Astrocyte (in vitro differentiated cells and primary cell): ENCODE measurements around the gene TTC23. TPM values are rescaled to one million over a fixed set of nuclear protein-coding genes. Genes with fewer than 3 reads are reported as not detected.

Source experiments
- DNase-seq: peaks from one replicate; pipeline ENCODE4 v3.0.0-alpha.2; 2010; ENCODE audit warnings: low read depth
- FAIRE-seq: peaks from 2 replicates; lab custom pipeline; 2011; peaks lifted over from hg19 to GRCh38; lab: Jason Lieb, UNC
- H2AFZ ChIP-seq: 2 replicates; pipeline ENCODE4 v1.6.0; 2012; ENCODE audit warnings: low read depth, low read length, inconsistent platforms
- H3K27ac ChIP-seq: 2 replicates; pipeline ENCODE4 v1.5.1; 2011; ENCODE audit warnings: low read depth, low read length, inconsistent platforms
- H3K27me3 ChIP-seq: 2 replicates; pipeline ENCODE4 v1.6.0; 2011; ENCODE audit warnings: low read length, inconsistent platforms; ENCODE audit not compliant: insufficient read depth
- H3K36me3 ChIP-seq: 2 replicates; pipeline ENCODE4 v1.5.1; 2011; ENCODE audit warnings: low read length, inconsistent platforms; ENCODE audit not compliant: insufficient read depth
- H3K4me1 ChIP-seq: 2 replicates; pipeline ENCODE4 v1.5.1; 2011; ENCODE audit warnings: low read length, inconsistent platforms; ENCODE audit not compliant: insufficient read depth
- H3K4me2 ChIP-seq: 2 replicates; pipeline ENCODE4 v1.6.0; 2012; ENCODE audit warnings: low read length, inconsistent platforms
- H3K4me3 ChIP-seq: 2 replicates; pipeline ENCODE4 v1.5.1; 2011; ENCODE audit warnings: low read depth, mild to moderate bottlenecking, low read length, inconsistent platforms; ENCODE audit not compliant: insufficient read depth
- H3K79me2 ChIP-seq: 2 replicates; pipeline ENCODE4 v1.6.0; 2012; ENCODE audit warnings: mild to moderate bottlenecking, low read length, inconsistent platforms; ENCODE audit not compliant: insufficient read depth
- H3K9ac ChIP-seq: 2 replicates; pipeline ENCODE4 v1.6.0; 2012; ENCODE audit warnings: mild to moderate bottlenecking, low read length, inconsistent platforms
- H3K9me3 ChIP-seq: 2 replicates; pipeline ENCODE4 v1.5.1; 2012; ENCODE audit warnings: low read depth, mild to moderate bottlenecking, low read length, inconsistent platforms; ENCODE audit not compliant: insufficient read depth
- H4K20me1 ChIP-seq: 2 replicates; pipeline ENCODE4 v1.6.0; 2012; ENCODE audit warnings: low read length, inconsistent platforms; ENCODE audit not compliant: insufficient read depth
- H3K27ac Mint-ChIP-seq: one replicate; pipeline ENCODE4 v1.8.0; 2021; ENCODE audit warnings: mild to moderate bottlenecking, mixed read lengths; ENCODE audit not compliant: unreplicated experiment
- H3K27me3 Mint-ChIP-seq: one replicate; pipeline ENCODE4 v1.8.0; 2021; ENCODE audit warnings: low read depth, mixed read lengths; ENCODE audit not compliant: unreplicated experiment
- H3K36me3 Mint-ChIP-seq: one replicate; pipeline ENCODE4 v1.8.0; 2021; ENCODE audit warnings: low read depth, mixed read lengths; ENCODE audit not compliant: unreplicated experiment
- H3K4me1 Mint-ChIP-seq: one replicate; pipeline ENCODE4 v1.8.0; 2021; ENCODE audit warnings: low read depth, mixed read lengths; ENCODE audit not compliant: unreplicated experiment
- H3K4me3 Mint-ChIP-seq: one replicate; pipeline ENCODE4 v1.8.0; 2021; ENCODE audit warnings: mild to moderate bottlenecking, moderate library complexity, mixed read lengths; ENCODE audit not compliant: unreplicated experiment
- H3K9me3 Mint-ChIP-seq: one replicate; pipeline ENCODE4 v1.8.0; 2021; ENCODE audit warnings: mild to moderate bottlenecking, mixed read lengths; ENCODE audit not compliant: unreplicated experiment
- CTCF ChIP-seq: IDR thresholded peaks from 2 replicates; pipeline ENCODE4 v1.5.1; 2011; ENCODE audit warnings: low read depth, mild to moderate bottlenecking, inconsistent platforms, low read length, moderate library complexity; ENCODE audit not compliant: insufficient read depth
- EZH2 ChIP-seq: IDR thresholded peaks from 2 replicates; pipeline ENCODE4 v1.6.1; 2012; ENCODE audit warnings: mild to moderate bottlenecking, low read length, inconsistent platforms; ENCODE audit not compliant: insufficient read depth
- total RNA-seq: library from RNA; stranded (reverse); gene quantifications from 2 replicates; pipeline ENCODE4 v1.2.1, GENCODE V29; 2021

The TTC23 gene
- total RNA-seq, 1 donor from 2014 or later, result 20.2 TPM

- Histone ChIP-seq H3K27me3 (no peaks in the 10 kb centered on the region), H3K36me3 (no peaks in the 10 kb centered on the region), H2AFZ (no peak overlapping the region), H4K20me1 (no peaks in the 10 kb centered on the region), H3K79me2 (no peaks in the 10 kb centered on the region), H3K4me1 (no peaks in the 10 kb centered on the region), H3K4me2 (no peak overlapping the region), H3K9me3 (no peaks in the 10 kb centered on the region), H3K4me3 (no peak overlapping the region), H3K9ac (no peak overlapping the region), H3K27ac (no peak overlapping the region)
- DNase-seq (no peak), FAIRE-seq (no peak)
- Mint-ChIP-seq H3K36me3 (peaks cover 21% of the 10 kb centered on the region), H3K27me3 (no peaks in the 10 kb centered on the region), H3K27ac (no peak overlapping the region), H3K9me3 (no peaks in the 10 kb centered on the region), H3K4me3 (no peak overlapping the region), H3K4me1 (peaks cover 19% of the 10 kb centered on the region)
- TF ChIP-seq CTCF (no peak), EZH2 (no peak)
These were observed 67.8 kb downstream of the TTC23 start for GRCh38 chr15:99181545-99181971.

GRCh38 chr15:99180964-99181306 is 68.4 kb downstream of the TTC23 start:
- Mint-ChIP-seq H3K36me3 (peaks cover 21% of the 10 kb centered on the region), H3K4me3 (no peak overlapping the region), H3K4me1 (peaks cover 19% of the 10 kb centered on the region), H3K9me3 (no peaks in the 10 kb centered on the region), H3K27ac (no peak overlapping the region), H3K27me3 (no peaks in the 10 kb centered on the region)
- Histone ChIP-seq H3K27me3 (no peaks in the 10 kb centered on the region), H3K9me3 (no peaks in the 10 kb centered on the region), H3K4me1 (no peaks in the 10 kb centered on the region), H2AFZ (no peak overlapping the region), H3K9ac (no peak overlapping the region), H3K79me2 (no peaks in the 10 kb centered on the region), H3K4me2 (no peak overlapping the region), H3K27ac (no peak overlapping the region), H3K4me3 (no peak overlapping the region), H4K20me1 (no peaks in the 10 kb centered on the region), H3K36me3 (no peaks in the 10 kb centered on the region)
- TF ChIP-seq EZH2, result no peak
- TF ChIP-seq CTCF, result no peak
- no peak for DNase-seq
- FAIRE-seq, result no peak

DNA sequence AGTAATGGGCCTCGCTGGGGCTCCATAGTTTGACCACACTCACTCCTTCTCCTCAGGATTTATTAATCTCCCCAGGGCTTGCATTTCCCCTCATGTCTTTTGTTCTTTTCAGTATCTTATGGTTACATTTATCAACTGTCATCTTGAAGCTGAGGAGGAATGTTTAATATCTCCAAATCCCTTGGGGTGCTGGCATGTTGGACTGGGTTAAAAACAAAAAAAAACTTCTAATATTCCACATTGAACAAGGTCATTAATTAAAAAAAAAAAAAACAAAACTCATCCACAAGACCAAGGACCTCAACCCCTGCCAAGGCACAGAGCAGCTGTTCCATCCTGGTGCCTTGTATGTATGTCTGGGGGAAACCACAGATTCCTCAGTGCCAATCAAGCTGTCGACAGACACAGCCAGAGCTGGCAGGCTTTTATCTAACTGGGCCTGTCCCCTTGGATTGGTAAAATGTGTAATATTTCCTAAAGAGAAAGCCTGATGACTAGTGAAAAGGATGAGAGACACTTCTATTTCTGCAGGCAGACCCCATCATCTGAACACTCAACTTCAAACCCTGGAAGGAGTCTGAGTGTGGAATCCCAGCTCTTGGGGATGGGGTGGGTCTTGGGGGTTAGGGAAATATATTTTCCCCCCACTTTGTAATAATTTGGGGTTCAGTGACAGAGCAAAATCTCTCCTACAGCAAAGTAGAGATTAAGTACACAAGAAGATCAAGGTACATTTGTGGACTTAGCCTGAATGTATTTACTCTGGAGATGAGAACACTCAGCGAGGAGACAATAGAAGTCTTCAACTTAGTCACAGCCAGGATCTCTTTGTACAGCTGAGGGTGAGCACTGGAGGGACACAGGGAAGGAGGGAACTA is 69.1 kb downstream of the TTC23 start:
- Histone ChIP-seq H3K27me3 (no peaks in the 10 kb centered on the region), H3K4me2 (no peak overlapping the region), H3K36me3 (no peaks in the 10 kb centered on the region), H3K4me1 (no peaks in the 10 kb centered on the region), H2AFZ (no peak overlapping the region), H3K4me3 (no peak overlapping the region), H3K9ac (no peak overlapping the region), H3K79me2 (no peaks in the 10 kb centered on the region), H3K27ac (no peak overlapping the region), H4K20me1 (no peaks in the 10 kb centered on the region), H3K9me3 (no peaks in the 10 kb centered on the region)
- H3K27me3 Mint-ChIP-seq, result no peaks in the 10 kb centered on the region
- peaks cover 15% of the 10 kb centered on the region for H3K4me1 Mint-ChIP-seq
- H3K9me3 Mint-ChIP-seq, result no peaks in the 10 kb centered on the region
- TF ChIP-seq CTCF (no peak), EZH2 (no peak)
- FAIRE-seq, result no peak
- peak; percentile 14 for DNase-seq
- H3K36me3 Mint-ChIP-seq, result peaks cover 24% of the 10 kb centered on the region
- H3K4me3 Mint-ChIP-seq, result no peak overlapping the region
- no peak overlapping the region for H3K27ac Mint-ChIP-seq
